Colon (tissue), 2 donors: ENCODE results near the gene PDE4D.
A peak's percentile ranks its signal among the peaks of the same experiment; 100 is the strongest.
"Not testable (repeated sequence)": the region's sequence is repeated elsewhere in the genome, so short reads cannot be mapped to it uniquely, and the experiment has no call there.

Experiments used
- FAIRE-seq: peaks from 2 replicates; lab custom pipeline; 2012; peaks lifted over from hg19 to GRCh38; lab: Jason Lieb, UNC
- donor health status: control.
- donor health status: control.

Gene PDE4D

GRCh38 chr5:59767681-59768151 lies 125.8 kb downstream of the PDE4D start:
- no peak for FAIRE-seq

- no peak for FAIRE-seq
Observed at GRCh38 chr5:59767211-59767605, 126.3 kb downstream of the PDE4D start.

- FAIRE-seq = no peak
Observed at GRCh38 chr5:59766427-59767210, 126.9 kb downstream of the PDE4D start.

GRCh38 chr5:59765446-59765845 lies 128.1 kb downstream of the PDE4D start:
- FAIRE-seq = no peak

GRCh38 chr5:59764361-59764760 lies 129.2 kb downstream of the PDE4D start:
- FAIRE-seq = no peak

DNA sequence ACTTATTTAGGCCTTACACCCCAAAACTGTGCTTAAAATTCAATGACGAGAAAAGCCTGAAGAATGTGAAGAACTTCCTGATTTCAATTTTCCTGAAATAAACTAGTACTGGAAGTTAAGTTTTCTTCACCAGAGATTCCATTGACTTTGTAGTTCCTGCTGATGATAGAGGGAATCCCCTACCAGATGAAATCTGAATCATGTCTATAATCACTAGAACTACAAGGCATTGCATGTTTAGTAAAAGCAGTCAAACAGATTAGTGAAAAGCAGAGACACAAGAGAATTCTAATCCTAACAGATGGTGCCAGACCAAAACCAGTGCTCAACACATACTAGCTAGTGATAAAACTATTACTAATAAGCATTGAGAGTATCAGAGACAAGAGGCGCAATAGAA lies 130.0 kb downstream of the PDE4D start:
- FAIRE-seq = no peak

- peak; percentile 94 for FAIRE-seq
Observed at GRCh38 chr5:59762232-59762631, 131.3 kb downstream of the PDE4D start.

GRCh38 chr5:59760785-59761348 lies 132.7 kb downstream of the PDE4D start:
- FAIRE-seq = no peak

- no peak for FAIRE-seq
Observed at GRCh38 chr5:59759600-59760351, 133.8 kb downstream of the PDE4D start.

DNA sequence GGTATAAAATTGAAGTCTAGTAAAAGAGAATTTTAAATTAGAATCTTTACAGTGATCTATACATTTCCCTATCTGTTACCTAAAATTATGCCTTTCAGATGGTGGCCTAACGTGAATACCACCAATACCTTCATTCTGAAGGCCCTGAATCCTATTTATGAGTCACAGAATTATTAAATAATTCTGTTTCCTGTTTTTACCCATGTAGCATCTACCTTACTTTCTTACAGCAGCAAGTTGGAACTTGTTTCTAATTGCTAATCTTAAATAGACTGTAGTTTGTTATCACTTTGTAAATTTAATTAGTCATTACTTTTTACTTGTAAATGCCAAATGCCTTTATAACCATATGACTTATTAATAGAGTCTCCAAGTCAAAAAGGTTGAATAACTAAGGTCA lies 135.0 kb downstream of the PDE4D start:
- no peak for FAIRE-seq

DNA sequence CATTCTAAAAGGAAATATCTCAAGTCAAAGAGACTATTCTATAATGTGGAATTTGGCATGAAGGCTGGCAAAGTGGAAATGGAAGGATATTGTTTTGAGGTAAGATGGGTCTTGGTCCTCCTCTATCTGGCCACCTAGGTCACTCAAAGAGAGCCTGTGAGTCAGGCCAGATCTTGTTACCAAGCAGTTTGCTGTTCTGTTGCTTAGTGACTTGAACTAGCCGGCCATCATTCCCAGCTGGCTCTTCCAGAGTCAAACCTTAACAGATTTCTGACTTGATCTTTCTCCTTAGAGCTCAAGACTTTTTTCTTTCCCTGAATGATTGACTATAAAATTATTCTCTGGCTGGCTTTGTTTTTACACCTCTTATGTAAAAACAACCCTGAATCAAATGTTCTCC lies 136.1 kb downstream of the PDE4D start:
- FAIRE-seq = no peak

DNA sequence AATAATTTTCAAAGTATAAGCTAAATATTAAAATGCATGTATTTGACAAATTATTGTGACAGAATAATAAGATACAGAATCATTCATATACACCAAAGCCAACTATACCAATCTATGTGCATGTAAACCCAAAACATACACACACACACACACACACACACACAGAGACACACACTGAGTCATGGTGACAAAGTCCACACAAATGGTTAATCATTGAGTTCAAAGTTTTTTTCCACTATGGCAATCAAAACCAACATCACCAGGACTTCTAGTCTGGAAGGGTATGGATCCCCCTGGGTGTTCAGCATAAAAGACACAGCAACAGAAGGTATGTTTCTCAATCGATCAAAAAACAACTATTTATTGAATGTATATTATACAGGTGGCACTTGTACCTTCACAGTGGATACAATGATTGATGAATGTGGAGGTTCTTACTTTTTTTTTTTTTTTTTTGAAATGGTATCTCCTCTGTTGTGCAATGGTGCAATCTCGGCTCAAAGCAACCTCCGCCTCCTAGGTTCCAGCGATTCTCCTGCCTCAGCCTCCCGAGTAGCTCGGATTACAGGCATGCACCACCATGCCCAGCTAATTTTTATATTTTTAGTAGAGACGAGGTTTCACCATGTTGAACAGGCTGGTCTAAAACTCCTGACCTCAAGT lies 137.0 kb downstream of the PDE4D start:
- FAIRE-seq = no peak

GRCh38 chr5:59755476-59755875 lies 138.1 kb downstream of the PDE4D start:
- FAIRE-seq = no peak

GRCh38 chr5:59753599-59753998 lies 139.9 kb downstream of the PDE4D start:
- no peak for FAIRE-seq

DNA sequence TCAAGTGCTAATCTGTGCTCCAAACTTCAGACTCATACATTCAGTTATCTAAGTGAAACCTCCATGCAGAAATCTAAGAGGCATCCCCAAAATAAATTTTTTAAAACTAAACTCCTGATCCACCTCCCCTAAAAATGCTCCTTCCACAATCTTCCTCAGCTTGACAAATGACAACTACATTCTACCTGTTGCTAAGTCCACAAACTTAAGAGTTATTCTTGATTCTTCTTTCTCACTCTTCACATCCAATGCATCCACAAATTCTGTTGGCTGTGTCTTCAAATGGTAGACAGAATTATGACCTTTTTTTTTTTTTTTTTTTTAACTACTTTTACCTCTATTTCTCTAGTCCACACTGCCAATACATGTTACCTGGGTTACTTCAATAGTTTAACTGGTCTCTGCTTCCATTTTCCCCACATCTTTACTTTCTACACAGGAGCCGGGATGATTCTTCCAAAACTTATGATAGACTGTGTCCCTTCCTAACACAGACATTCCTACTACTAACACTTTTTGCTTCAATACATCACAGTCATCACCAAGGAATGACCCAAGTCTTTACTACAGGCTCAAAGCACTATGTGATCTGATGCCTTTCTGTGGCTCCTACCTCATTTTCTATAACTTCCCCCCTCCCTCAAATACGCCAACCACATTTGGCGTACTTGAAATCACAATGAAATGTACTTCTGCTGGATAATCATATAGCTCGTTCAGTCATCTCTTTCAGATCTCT lies 143.6 kb downstream of the PDE4D start:
- no peak for FAIRE-seq

DNA sequence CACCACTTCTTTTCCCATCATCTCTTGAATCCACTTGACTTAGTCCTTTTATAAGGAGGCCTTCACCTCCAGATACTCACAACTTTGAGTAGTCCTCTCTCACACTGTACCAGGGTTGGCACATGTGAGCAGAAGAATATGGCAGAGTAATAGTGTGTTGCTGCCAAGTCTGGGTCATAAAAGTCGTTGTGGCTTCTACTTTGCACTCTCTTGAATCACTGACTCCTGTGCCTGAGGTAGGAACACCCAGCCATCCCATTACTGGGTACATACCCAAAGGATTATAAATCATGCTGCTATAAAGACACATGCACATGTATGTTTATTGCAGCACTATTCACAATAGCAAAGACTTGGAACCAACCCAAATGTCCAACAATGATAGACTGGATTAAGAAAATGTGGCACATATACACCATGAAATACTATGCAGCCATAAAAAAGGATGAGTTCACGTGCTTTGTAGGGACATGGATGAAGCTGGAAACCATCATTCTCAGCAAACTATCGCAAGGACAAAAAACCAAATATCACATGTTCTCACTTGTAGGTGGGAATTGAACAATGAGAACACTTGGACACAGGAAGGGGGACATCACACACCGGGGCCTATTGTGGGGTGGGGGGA lies 145.4 kb downstream of the PDE4D start:
- not testable (repeated sequence) for FAIRE-seq

DNA sequence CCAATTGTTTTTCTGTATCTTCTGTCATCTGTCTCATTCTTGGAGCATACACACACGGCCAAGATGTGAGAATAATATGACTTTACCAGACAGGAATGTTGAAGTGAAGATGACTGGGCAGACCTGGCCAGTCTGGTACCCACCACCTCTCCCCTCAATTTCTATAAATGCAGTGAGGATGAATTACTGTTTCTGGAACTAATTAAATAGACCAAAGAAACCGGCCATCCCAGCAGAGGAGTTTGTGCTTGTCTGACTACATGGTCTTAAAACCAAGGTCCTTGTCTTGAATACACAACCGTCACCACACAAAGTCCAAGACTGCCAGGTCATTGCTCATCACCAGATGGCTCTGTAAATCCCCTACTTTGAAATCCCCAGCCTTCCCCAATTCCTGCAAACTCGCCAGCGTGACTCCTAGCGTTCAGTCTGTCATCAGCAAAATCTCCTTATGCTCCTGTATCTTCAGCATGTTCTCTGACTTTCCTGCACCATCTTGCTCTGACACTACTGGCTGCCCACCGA lies 147.2 kb downstream of the PDE4D start:
- no peak for FAIRE-seq

DNA sequence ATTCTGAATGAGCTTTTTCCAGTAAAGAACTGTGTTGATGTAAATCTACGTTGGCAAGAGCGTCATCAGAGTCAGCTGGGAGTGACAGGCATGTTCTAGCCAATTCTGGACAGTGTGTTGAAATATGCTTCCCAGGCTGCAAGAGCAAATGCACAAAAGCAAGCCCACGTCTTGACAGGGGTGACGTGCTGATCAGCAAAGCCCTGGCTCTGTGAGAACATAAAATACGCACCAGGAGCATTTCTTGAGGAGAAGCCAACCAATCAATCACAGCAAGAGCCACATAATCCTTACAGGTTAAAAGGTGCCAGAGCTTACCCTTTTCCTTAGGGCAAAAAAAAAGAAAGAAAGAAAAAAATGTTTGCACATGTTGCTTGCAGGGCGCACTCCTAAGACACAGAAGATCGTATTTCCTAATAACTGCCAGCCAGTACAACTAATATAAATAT lies 148.1 kb downstream of the PDE4D start:
- FAIRE-seq = no peak

DNA sequence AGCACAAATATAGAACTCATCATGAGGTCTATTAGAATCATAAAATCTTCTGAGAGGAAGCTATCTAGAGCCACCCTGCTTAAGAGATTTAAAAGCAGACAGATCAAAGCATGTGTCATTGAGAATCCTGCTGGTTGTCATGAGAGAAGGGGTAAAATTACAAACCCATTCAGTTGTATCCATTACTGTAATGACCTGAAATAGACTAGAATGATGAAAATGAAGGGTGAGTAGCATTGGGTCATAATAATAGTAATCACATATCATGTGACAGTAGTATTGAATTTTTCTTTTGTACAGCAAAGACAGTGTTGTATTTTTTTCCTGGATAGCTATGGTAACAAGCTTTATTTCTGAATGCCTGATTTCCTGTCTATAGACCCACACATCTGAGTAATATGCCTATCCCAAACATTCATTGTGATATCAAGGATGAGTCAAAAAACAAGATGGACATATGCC lies 149.0 kb downstream of the PDE4D start:
- no peak for FAIRE-seq

DNA sequence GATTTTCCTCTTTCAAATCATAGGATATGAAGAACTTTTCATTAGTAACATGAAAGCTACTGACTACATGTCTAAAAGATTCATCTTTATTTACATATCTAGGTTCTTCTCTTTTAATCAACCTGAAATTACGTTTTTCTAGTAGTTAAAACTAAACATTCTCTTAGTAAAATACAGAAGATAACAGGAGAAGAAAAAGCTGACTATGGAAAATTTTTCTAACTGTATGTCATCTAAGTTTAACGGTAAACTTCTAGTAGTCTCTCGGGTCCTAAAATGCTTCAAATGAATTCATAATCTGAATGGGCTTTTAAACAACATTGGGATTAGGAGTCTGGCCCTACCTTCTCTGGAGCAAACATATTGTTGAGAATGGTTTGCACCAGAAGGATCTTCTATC lies 151.9 kb downstream of the PDE4D start:
- peak; percentile 58 for FAIRE-seq

DNA sequence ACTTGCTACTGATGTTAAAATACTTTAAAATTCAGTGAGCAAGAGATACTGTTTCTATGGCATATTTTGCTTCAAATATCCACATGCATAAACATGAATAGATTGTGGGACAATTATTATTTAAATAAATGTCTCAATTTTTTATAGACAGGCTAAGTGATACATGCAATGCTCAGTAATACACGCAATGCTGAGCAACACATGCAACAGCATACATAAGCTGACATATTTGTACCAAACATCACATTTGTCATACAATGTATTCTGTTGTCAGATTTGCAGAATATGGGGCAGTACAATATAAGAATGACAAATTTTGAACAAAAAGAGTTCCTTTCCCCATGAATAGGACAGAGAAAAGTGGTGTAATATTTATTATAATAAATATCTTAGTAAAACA lies 155.5 kb downstream of the PDE4D start:
- no peak for FAIRE-seq
